HG03354 (cell line): Measurements from ENCODE around the gene TIFAB.

Experiments used
- ATAC-seq: cut with Tn5 transposase; IDR thresholded peaks from one replicate; pipeline ENCODE4 v1.9.1; 2021; ENCODE audit warnings: mild to moderate bottlenecking; ENCODE audit not compliant: unreplicated experiment, poor library complexity, severe bottlenecking

TIFAB gene

DNA sequence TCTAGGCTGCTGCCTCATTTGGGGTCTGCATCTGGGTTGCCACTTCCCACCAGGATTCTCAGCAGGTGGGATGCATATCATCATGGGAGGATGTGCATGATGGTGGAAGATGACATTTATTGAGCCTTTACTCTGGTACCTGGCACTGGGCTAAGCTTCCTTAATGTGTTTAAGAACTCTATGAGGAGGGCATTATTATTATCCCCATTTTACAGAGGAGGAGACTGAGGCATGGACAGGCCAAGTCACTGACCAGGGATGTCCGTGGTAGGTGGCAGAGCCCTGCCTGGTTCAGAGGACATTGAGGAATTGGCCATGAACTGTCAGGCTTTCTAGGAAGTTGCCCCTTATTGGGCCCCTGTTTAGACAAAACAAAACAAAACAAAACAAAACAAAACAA is 31.1 kb upstream of the TIFAB start:
- ATAC-seq = no peak

DNA sequence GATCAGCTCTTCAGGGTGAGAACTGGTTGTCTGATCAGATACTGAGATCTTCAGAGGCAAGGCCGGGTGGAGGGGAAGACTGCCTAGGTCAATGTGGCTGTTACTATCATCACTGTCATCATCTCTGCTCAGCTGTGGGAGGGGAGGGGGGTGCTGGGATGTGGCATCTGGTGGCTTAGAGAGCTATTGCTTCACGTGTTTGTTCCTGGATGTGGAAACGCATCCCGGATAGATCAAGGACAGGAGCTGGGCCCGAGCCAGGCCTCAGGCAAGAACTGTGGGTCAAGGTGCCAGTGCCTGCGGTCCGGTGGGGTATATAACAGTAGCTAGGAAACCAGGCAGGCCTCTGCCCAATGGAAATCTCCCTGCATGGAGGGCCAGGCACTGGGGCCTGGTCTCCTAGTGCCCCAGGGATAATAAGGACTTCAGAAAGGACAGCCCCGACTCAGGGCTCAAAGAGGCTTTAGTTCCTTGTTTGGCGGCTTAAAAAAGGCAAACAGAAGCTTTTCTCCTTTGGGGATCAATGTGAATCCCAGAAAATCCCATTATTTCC is 30.3 kb upstream of the TIFAB start:
- ATAC-seq = no peak

DNA sequence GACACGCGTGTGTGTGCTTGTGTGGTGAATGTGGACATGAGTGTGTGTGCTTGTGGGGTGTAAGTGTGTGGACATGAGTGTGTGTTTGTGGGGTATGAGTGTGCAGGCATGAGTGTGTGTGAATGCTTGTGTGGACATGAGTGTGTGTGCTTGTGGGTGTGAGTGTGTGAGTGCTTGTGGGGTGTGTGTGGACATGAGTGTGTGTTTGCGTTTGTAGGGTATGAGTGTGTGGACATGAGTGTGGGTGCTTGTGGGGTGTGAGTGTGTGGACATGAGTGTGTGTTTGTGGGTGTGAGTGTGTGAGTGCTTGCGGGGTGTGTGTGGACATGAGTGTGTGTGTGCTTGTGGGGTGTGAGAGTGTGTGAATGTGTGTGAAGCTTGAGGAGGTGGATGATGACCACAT is 29.8 kb upstream of the TIFAB start:
- no peak for ATAC-seq

DNA sequence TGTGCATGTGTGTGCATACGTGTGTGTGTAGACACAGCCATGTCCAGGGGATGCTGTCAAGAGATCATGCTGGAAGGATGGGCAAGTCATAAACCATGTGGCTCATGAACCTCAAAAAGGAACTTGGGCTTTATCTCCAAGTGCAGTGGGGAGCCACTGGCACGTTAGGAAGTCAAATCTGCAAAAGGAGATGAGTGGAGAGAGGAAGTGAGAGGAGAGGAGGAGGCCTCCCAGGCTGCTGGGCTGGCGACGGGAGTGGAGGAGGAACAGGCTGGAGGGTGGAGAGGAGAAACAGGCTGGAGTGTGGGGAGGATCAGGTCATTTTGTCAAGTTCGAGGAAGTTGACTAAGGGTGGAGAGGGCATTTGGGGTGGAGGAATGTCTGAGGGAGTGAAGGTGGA is 29.2 kb upstream of the TIFAB start:
- ATAC-seq = no peak

DNA sequence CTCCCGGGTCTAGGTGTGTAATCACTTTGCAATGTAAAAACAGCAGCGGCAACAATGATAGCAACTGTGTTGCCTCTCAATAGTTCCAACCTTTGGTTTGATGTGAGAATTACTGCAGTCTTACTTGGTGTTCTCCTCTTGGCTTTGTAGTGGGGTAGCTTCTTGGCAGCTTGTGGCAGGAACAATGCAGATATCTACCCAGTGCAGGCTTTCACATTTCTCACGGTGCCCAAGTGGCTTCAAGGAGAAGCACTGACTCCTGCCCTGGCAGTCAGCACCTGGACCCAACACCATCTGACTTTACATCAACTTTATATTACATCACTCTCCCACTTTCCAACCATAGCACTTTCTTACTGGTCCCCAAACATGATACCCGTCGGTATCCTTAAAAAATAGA is 28.4 kb upstream of the TIFAB start:
- no peak for ATAC-seq

DNA sequence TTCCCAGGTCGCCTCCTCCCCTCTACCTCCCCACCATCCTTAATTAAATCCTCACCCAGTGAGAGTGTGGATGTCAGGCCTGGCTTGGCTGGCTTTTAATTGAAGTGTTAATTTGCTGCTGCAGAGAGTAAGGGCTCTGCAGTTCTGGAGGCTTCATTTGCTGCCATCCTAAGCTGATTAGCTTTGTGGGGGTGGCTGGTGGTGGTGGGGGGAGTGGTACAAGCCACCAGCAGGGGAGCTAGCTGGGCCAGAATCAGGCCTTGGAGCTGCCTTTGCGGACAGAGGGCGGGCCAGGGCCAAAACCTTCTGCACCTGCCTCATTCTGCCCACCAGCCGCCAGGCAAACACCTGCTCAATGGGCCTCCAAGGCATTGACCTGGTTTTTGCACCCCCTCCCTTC is 26.8 kb upstream of the TIFAB start:
- no peak for ATAC-seq

DNA sequence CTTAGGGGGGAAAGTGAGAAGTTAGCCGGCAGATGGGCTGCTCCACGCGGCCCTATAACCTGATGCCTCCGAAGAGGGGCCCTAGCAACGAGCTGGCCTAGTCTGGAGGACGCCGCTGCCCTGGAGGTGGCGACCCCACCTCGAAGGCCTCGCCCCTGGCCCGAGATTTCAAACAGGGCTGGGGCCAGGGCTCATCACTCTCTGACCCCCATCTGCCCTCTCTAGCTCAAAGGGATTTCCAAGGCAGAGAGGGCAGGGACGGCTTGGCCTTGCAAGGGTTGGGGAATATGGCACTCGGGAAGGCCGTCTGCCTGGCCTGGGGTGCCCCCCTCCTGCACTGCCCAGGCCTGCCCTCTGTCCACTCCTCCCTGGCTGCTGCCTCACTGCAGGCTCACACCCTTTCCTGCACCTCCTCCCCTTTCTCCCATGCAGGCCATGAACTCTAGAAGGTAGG is 25.5 kb upstream of the TIFAB start:
- ATAC-seq = no peak

DNA sequence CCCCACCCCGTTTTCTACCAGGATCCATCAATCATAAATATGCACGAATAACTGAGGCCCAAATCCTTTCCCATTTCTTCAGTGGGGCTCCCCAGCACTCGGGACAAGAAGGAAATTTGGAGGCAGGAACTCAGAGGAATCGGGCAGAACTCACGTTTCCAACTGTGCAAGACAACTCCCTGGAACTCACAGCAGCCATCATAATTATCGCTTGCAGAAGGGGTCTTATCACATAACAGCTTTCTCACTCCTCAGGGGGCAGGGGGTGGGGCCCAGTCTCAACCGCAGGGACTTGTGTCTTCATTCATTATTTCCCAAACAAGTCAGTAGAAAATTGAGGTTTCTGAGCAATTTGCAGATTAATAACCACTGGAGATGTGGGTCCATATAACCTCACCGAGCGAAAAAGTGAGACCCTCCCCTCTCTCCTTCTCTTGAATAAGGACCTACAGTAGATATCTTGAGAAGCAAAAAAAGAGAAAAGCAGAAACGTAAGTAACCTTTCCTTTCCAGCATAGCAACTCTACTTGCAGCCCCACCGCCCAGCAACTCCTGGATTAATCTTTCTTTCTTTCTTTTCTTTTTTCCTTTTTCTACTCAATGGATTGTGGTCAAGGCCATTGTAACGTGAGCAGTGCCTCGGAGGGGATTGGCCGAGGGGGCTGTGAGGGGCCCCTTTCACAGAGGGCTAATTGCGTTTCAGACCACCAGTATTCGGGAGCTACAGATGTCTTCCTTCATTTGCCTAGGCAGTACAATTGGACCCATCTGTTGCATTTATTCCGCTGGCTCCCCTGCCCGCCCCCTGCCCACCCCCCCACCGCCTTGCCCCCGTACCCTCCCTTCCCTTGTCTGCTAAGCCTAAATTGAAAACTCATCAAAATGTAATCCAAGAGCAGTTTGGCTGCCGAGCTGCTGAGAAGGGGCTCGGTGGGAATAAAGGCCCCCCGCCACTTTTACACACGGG is 24.7 kb upstream of the TIFAB start:
- ATAC-seq = no peak

DNA sequence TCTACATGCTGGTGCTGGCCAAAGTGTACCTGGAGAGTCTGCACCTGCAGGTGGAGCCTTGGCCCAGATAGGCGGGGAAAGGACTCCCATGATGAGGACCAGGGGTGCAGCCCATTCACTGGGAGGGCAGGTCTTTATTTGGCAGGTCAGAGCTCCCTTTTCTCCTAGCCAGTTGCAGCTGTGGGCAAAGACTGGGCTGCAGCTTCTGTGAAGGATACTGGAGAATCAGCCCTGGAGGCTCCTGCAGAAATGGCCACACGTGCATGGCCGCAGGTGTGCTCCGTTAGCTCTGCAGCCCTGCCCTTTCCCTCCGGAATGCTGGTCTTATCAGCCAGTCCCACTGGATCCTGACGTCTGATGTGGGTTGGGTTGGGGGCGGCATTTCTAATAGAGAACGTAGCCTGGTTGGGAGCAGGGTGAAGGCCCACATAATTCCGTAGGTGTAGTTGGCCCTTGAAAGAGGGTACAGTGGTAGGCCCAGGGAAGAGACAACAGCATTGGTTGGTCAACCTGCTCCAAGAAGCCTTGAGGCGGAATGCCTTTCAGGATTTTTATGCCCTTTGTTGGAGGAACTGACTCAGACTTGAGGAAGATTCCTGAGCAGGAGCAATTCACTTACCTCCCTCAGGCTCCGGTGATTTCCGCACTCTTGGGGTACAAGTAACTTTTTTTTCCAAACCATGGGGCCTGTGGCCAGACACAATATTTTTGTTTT is 22.0 kb upstream of the TIFAB start:
- no peak for ATAC-seq

DNA sequence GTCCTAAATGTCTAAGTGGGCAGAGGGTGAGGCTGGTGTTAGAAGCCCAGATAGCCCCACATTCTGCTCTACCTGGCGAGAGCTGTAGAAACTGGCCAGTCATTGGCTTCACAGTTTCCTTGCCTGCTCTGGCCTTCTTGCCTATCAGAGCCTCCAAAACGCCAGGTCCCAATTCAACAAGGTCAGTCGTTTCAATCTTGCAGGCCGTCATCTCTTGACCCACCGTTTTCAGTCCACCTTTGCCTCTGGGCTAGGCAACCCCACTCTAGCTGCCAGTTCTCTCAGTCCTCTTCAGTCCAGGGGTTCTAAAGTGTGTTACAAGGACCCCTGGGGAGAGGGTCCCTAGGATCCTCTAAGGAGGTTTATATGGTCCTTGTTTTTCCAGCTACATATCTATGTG is 20.0 kb upstream of the TIFAB start:
- no peak for ATAC-seq

DNA sequence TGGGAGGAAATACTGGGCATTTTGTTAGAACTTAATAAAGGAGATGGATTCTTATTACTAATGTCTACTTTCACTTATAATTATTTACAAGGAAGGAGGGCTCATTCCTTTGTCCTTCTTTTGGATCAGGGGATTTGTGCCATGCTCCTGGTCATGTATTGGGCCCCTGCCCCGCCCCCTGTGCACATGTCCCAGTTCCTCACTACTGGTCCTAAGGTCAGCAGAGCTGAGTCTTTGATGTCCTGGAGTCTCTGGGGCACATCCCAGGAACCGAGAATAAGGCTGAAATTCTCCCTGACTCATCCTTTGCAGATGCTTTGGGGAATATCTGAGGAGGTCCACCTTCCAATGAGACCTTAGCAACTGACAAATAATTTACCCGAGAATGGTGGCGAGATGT is 19.6 kb upstream of the TIFAB start:
- ATAC-seq = no peak

DNA sequence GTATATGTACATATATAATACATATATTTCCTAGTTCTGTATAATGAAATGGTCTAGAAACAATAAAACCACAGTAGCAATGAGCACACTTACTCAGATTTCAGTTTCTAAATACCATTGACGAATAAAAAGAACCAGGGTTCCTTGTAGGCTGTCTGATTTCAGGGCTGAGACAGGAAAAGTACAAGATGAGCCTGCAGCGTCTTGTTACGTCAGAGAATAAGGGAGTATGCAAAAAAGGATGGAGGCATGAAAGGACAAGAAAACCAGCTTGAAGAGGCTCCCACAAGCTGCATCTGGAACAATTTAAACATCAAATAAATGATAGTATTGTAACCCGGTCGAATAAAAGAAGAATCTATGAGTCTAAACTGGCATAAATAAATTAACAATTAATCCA is 17.8 kb upstream of the TIFAB start:
- ATAC-seq = no peak

DNA sequence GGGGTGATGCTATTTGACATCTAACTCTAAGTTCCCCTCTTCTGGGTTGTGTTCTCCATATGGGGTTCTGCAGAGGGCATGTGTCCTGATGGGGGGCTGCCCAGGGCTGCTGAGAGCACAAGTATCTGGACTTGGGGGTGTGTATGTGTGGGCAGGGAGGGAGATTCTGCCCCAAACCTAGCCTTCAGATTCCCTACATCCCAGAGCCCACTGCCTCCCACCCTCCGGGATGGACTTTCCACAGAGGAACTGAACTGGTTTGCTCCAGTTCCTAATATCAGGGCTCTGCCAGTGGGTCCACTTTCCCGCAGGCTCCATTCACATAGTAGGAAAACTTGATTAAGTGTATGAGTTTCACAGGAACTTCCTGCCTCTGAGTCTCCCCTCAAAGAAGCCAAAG is 16.4 kb upstream of the TIFAB start:
- no peak for ATAC-seq

DNA sequence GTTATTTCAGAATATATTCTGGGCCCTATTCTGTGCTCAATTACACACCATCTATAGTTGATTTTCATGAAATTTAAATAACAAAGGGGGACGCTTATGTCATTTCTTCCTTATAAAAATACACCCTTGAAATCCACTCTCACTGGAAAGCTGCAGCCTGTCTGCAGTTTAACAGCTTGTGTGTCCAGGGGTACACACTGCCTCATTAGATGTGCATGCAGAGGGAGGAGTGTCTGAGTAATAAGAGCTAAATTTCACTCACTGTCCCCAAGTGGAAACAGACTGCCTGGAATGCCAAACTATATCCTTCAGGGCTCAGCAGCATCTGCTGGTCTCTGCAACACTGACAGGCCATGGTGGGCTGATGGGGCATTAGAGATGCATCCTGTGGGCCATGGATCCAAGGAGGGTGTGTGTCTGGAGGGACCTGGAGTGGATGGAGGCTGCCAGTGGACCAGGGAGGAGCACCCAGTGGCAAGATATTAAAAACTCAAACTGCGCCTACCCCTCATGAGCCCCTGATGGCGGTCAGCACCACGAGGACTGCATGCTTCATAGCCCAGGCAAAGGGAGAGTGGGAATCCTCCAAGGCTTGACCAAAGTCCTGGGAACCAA is 15.8 kb upstream of the TIFAB start:
- no peak for ATAC-seq

DNA sequence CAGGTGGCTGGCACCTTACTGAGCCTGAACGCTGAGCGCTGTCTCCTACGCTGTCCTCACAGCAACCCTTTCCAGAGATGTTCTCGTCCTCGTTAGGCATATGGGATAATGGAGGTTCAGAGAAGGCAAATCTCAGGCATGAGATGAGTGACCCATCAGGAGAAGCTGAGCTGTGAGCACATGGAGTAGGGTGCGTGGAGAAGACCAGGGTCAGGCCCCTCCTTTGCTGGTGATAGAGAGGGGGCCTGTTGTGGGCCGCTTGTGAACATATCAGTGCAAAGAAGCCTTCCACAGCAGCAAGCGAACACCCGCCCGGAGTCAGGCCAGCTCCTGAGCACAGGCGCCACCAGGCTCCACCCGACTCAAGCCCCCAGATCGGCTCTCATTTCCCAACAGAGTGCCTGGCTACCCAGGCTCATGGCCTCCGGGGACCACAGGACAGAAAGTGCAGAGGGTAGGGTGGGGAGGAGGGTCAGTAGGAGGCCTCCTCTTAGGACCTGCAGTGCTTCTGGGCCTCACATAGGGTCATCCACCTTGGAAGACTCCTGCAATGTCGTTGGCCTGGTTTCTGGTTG is 15.0 kb upstream of the TIFAB start:
- no peak for ATAC-seq

DNA sequence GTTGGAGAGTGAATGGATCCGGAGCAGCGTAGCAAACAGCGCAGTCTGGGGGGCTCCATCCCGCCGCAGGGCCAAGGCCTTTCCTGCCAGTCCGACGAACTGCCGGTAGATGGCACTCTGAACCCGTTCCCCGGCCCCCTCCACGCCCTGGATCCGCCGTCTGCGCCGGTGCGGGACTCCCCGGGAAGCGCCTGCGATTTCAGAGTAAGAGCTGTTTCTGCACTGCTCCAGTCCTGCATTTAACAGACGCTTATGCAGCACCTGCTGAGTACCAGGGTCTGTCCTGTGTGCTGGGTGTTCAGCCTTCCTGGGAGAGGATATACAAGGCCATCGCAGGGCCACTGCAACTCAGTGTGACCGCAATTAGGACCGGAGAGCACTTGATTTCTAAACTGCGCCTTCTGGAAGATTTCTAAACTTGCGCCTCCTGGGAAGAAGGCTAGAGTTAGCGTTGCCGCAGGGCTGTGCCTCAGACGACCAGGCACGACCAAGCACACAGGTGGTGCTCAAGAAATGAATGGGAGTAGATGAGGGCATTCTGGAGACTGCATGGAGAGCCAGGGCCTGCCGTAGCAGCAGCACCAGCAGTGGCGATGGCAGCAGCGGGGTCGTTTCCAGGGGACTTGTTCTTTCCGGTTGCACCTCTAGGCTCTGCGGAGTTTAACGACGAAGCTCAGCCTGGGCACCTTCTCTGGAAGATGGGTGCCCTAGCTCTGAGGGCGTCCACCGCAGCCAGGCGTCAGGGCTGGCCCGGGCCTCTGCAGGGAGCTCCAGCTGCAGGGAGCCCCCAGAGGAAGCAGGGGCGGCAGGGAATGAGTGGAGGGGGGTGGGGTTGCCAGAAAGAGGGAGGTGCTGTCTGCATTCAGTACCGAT is 14.3 kb upstream of the TIFAB start:
- no peak for ATAC-seq

DNA sequence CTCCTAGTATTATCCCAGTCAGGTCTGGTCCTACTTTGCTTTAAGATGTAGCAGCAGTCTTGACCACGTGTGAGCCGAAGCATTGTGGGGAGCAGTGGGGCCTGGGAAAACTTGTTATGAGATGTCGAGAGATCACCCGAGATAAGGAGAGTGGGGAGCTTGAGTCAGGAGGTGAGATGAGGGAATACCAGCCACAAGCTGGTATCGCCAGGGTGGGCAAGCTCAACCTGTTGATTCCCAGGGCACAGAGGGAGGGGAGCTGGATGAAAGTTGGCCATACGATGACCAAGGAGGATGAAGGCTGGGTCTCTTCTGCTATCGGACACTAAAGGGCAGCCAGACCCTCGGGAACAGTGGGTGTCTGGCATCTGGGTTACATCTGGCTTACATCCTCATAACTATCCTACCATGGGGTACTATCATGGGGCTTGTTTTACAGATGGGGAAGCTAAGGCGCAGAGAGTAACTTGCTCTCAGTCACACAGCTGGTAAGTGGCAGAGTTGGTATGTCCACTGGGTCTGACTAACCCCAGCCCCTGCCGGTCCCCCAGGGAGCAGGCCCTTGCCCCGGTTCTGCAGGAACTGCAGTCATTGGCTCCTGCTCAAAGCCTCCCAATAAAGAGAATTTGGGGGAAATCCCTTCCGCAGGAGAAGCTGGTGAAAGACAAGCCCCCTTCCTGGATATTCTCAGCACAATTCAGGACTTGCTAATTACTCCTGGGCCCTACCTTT is 13.4 kb upstream of the TIFAB start:
- no peak for ATAC-seq

DNA sequence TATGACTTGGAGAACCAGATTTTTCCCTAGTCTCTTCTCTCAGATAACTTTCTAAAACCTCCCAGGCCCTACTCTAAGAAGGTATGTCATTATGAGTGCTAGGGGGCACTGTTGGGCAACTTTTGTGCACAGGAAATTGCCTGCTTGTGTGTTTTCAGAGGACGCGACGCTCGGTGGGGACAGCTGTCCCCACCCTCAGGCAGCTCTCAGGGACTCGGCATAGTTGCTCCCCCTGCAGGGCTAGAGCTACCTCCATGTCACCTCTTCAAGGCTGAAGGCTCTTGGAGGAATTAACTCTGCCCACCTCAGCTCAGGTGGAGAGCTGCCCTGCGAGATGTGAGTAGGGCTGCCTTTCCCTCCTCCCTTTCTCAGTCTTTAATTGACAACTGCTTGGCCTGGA is 10.2 kb upstream of the TIFAB start:
- peak; percentile 63 for ATAC-seq
